Neural cell (in vitro differentiated cells): Measurements from ENCODE around the gene PAX8. TPM values are rescaled to one million over a fixed set of nuclear protein-coding genes. Genes with fewer than 3 reads are reported as not detected.

Experiments
- H2AFZ ChIP-seq: fragments of 200-600, 300-800 bp; sonication (generic), shearing (Covaris generic); 2 replicates; pipeline ENCODE4 v1.6.0; 2014; ENCODE audit warnings: low read depth, mild to moderate bottlenecking, antibody characterized with exemption, low read length, moderate library complexity
- H3F3A ChIP-seq: fragments of 200-600 bp; shearing (Covaris generic); 2 replicates; pipeline ENCODE4 v1.6.1; 2016; ENCODE audit warnings: mild to moderate bottlenecking, moderate library complexity, mixed read lengths, antibody characterized with exemption, low read length; ENCODE audit not compliant: insufficient read depth, poor library complexity, severe bottlenecking
- H3K27ac ChIP-seq: fragments of 200-600, 300-800 bp; sonication (generic), shearing (Covaris generic); 2 replicates; pipeline ENCODE4 v1.5.1; 2014; ENCODE audit warnings: mild to moderate bottlenecking, low read length, moderate library complexity
- H3K27me3 ChIP-seq: fragments of 300-800, 200-600 bp; sonication (generic), shearing (Covaris generic); 2 replicates; pipeline ENCODE4 v1.6.0; 2014; ENCODE audit warnings: mild to moderate bottlenecking, low read depth, low read length, moderate library complexity; ENCODE audit not compliant: insufficient read depth
- H3K36me3 ChIP-seq: fragments of 300-800, 200-600 bp; sonication (generic), shearing (Covaris generic); 2 replicates; pipeline ENCODE4 v1.5.1; 2014; ENCODE audit warnings: mild to moderate bottlenecking, antibody characterized with exemption, low read length, moderate library complexity; ENCODE audit not compliant: insufficient read depth
- H3K4me2 ChIP-seq: fragments of 300-800, 200-600 bp; sonication (generic), shearing (Covaris generic); 2 replicates; pipeline ENCODE4 v1.6.0; 2014; ENCODE audit warnings: mild to moderate bottlenecking, low read length
- H3K4me3 ChIP-seq: fragments of 300-800, 200-600 bp; sonication (generic), shearing (Covaris generic); 2 replicates; pipeline ENCODE4 v1.5.1; 2014; ENCODE audit warnings: mild to moderate bottlenecking, low read length, moderate library complexity
- H3K79me2 ChIP-seq: fragments of 200-600 bp; shearing (Covaris generic); replicated peaks from 2 replicates; pipeline ENCODE4 v1.6.0; 2014; ENCODE audit warnings: mild to moderate bottlenecking, low read length, moderate library complexity; ENCODE audit not compliant: insufficient read depth
- H3K9ac ChIP-seq: fragments of 300-800, 200-600 bp; sonication (generic), shearing (Covaris generic); 2 replicates; pipeline ENCODE4 v1.6.1; 2016; ENCODE audit warnings: mild to moderate bottlenecking, low read length, mixed read lengths
- H3K9me2 ChIP-seq: fragments of 200-600 bp; shearing (Covaris generic); 2 replicates; pipeline ENCODE4 v1.6.1; 2016; ENCODE audit warnings: mild to moderate bottlenecking, low read length, mixed read lengths; ENCODE audit not compliant: insufficient read depth
- H3K9me3 ChIP-seq: fragments of 200-600, 300-800 bp; sonication (generic), shearing (Covaris generic); 2 replicates; pipeline ENCODE4 v1.6.1; 2016; ENCODE audit warnings: mild to moderate bottlenecking, mixed run types, low read length, moderate library complexity, mixed read lengths
- H4K20me1 ChIP-seq: fragments of 200-600 bp; shearing (Covaris generic); 2 replicates; pipeline ENCODE4 v1.6.1; 2016; ENCODE audit warnings: mild to moderate bottlenecking, mixed run types; ENCODE audit not compliant: insufficient read depth
- CTCF ChIP-seq: fragments of 450-650 bp; IDR thresholded peaks from 2 replicates; pipeline ENCODE4 v1.5.1; 2014; ENCODE audit warnings: antibody characterized with exemption, mild to moderate bottlenecking, moderate library complexity; ENCODE audit not compliant: poor library complexity, severe bottlenecking
- EP300 ChIP-seq: fragments of 450-650 bp; conservative IDR thresholded peaks from 2 replicates; pipeline ENCODE4 v1.6.1; 2014; ENCODE audit warnings: antibody characterized with exemption, mild to moderate bottlenecking, moderate library complexity; ENCODE audit not compliant: poor library complexity, severe bottlenecking
- EZH2 ChIP-seq: fragments of 200-600, 300-800 bp; shearing (Covaris generic), sonication (generic); IDR thresholded peaks from 2 replicates; pipeline ENCODE4 v1.6.1; 2014; ENCODE audit warnings: antibody characterized with exemption, low read length, borderline replicate concordance, mild to moderate bottlenecking; ENCODE audit not compliant: insufficient read depth, poor library complexity, severe bottlenecking
- MXI1 ChIP-seq: fragments of 450-650 bp; conservative IDR thresholded peaks from 2 replicates; pipeline ENCODE4 v1.6.1; 2014; ENCODE audit warnings: antibody characterized with exemption, mild to moderate bottlenecking; ENCODE audit not compliant: poor library complexity, severe bottlenecking
- POLR2AphosphoS5 ChIP-seq: IDR thresholded peaks from 2 replicates; pipeline ENCODE4 v1.6.1; 2012
- RAD21 ChIP-seq: fragments of 450-650 bp; conservative IDR thresholded peaks from 2 replicates; pipeline ENCODE4 v1.6.1; 2014; ENCODE audit warnings: antibody characterized with exemption, mild to moderate bottlenecking, moderate library complexity
- REST ChIP-seq: IDR thresholded peaks from 2 replicates; pipeline ENCODE4 v1.6.1; 2012; ENCODE audit warnings: borderline replicate concordance
- SMC3 ChIP-seq: fragments of 450-650 bp; conservative IDR thresholded peaks from 2 replicates; pipeline ENCODE4 v1.6.1; 2014; ENCODE audit warnings: antibody characterized with exemption, mild to moderate bottlenecking, moderate library complexity; ENCODE audit not compliant: poor library complexity
- TAF1 ChIP-seq: IDR thresholded peaks from 2 replicates; pipeline ENCODE4 v1.6.1; 2012; ENCODE audit warnings: low read depth
- polyA plus RNA-seq: library from polyadenylated mRNA; depleted of rRNA; stranded (reverse); fragments of >200 nt; gene quantifications from 2 replicates; pipeline ENCODE4 v1.2.3, GENCODE V29; 2014

Gene PAX8
- polyA plus RNA-seq, 1 donor from 2014 or later = not detected

- no peak overlapping the region for H3K27ac ChIP-seq
- H3K27me3 ChIP-seq = no peaks in the 10 kb centered on the region
- H3K9me2 ChIP-seq = no peaks in the 10 kb centered on the region
- no peaks in the 10 kb centered on the region for H3F3A ChIP-seq
- H3K36me3 ChIP-seq = no peaks in the 10 kb centered on the region
- no peaks in the 10 kb centered on the region for H3K79me2 ChIP-seq
- H3K4me3 ChIP-seq = no peak overlapping the region
- no peak overlapping the region for H3K9ac ChIP-seq
- no peak overlapping the region for H2AFZ ChIP-seq
- no peak overlapping the region for H3K4me2 ChIP-seq
- no peak for TF ChIP-seq MXI1
- no peak for TF ChIP-seq REST
- no peak for TF ChIP-seq CTCF
- TF ChIP-seq EZH2 = no peak
- TF ChIP-seq TAF1 = no peak
- TF ChIP-seq RAD21 = no peak
- no peak for TF ChIP-seq SMC3
- no peak for TF ChIP-seq EP300
- no peak for TF ChIP-seq POLR2AphosphoS5
- no peaks in the 10 kb centered on the region for H4K20me1 ChIP-seq
- no peaks in the 10 kb centered on the region for H3K9me3 ChIP-seq
These were observed 36.4 kb downstream of the PAX8 start for GRCh38 chr2:113242327-113242726.

- Histone ChIP-seq H3K79me2 (no peaks in the 10 kb centered on the region), H3K27me3 (no peaks in the 10 kb centered on the region), H3F3A (no peaks in the 10 kb centered on the region), H3K9ac (no peak overlapping the region), H3K9me2 (no peaks in the 10 kb centered on the region), H2AFZ (no peak overlapping the region), H3K9me3 (no peaks in the 10 kb centered on the region), H3K4me3 (no peak overlapping the region), H3K4me2 (no peak overlapping the region), H4K20me1 (no peaks in the 10 kb centered on the region), H3K36me3 (no peaks in the 10 kb centered on the region), H3K27ac (no peak overlapping the region)
- no peak for TF ChIP-seq EZH2
- TF ChIP-seq EP300 = no peak
- no peak for TF ChIP-seq SMC3
- TF ChIP-seq MXI1 = no peak
These were observed 37.5 kb downstream of the PAX8 start for GRCh38 chr2:113240915-113241911.
